GM23248 (cell line): ENCODE results near the gene C1QTNF1. TPM values are rescaled to one million over a fixed set of nuclear protein-coding genes. Genes with fewer than 3 reads are reported as not detected.

ENCODE experiments used
- DNase-seq: peaks from one replicate; pipeline ENCODE4 v3.0.0-alpha.2; 2015
- H2AFZ ChIP-seq: fragments of 200-600 bp; sonication (generic); 2 replicates; pipeline ENCODE4 v1.6.1; 2016; ENCODE audit warnings: antibody characterized with exemption
- H3F3A ChIP-seq: fragments of 200-600 bp; sonication (generic); 2 replicates; pipeline ENCODE4 v1.6.1; 2016; ENCODE audit warnings: mild to moderate bottlenecking, antibody characterized with exemption, mixed run types; ENCODE audit not compliant: insufficient read depth
- H3K27ac ChIP-seq: fragments of 200-600 bp; sonication (generic); 2 replicates; pipeline ENCODE4 v1.5.1; 2016; ENCODE audit warnings: mild to moderate bottlenecking
- H3K27me3 ChIP-seq: fragments of 200-600 bp; sonication (generic); replicated peaks from 2 replicates; pipeline ENCODE4 v1.6.1; 2016; ENCODE audit warnings: mild to moderate bottlenecking; ENCODE audit not compliant: insufficient read depth
- H3K36me3 ChIP-seq: fragments of 200-600 bp; sonication (generic); 2 replicates; pipeline ENCODE4 v1.6.1; 2016; ENCODE audit warnings: low read depth, mild to moderate bottlenecking
- H3K4me1 ChIP-seq: fragments of 200-600 bp; sonication (generic); 2 replicates; pipeline ENCODE4 v1.6.1; 2016; ENCODE audit warnings: mild to moderate bottlenecking; ENCODE audit not compliant: insufficient read depth
- H3K4me2 ChIP-seq: fragments of 200-600 bp; sonication (generic); one replicate; pipeline ENCODE4 v1.6.1; 2016; ENCODE audit warnings: mild to moderate bottlenecking; ENCODE audit not compliant: unreplicated experiment
- H3K4me3 ChIP-seq: fragments of 200-600 bp; sonication (generic); 2 replicates; pipeline ENCODE4 v1.5.1; 2016; ENCODE audit warnings: mild to moderate bottlenecking
- H3K79me2 ChIP-seq: fragments of 200-600 bp; sonication (generic); 2 replicates; pipeline ENCODE4 v1.6.1; 2016; ENCODE audit warnings: mild to moderate bottlenecking; ENCODE audit not compliant: insufficient read depth
- H3K9ac ChIP-seq: fragments of 200-600 bp; sonication (generic); 2 replicates; pipeline ENCODE4 v1.6.1; 2016; ENCODE audit warnings: mild to moderate bottlenecking
- H3K9me2 ChIP-seq: fragments of 200-600 bp; sonication (generic); 2 replicates; pipeline ENCODE4 v1.6.1; 2016; ENCODE audit warnings: mixed run types, mild to moderate bottlenecking, moderate library complexity; ENCODE audit not compliant: insufficient read depth
- H3K9me3 ChIP-seq: fragments of 200-600 bp; sonication (generic); one replicate; pipeline ENCODE4 v1.6.1; 2017; ENCODE audit warnings: low read depth
- H4K20me1 ChIP-seq: fragments of 200-600 bp; sonication (generic); 2 replicates; pipeline ENCODE4 v1.6.0; 2016; ENCODE audit not compliant: insufficient read depth
- EZH2 ChIP-seq: fragments of 200-600 bp; sonication (generic); IDR thresholded peaks from 2 replicates; pipeline ENCODE4 v1.6.1; 2018; ENCODE audit warnings: antibody characterized with exemption, mild to moderate bottlenecking; ENCODE audit not compliant: insufficient read depth, poor library complexity, severe bottlenecking
- EZH2phosphoT487 ChIP-seq: fragments of 200-600 bp; sonication (generic); IDR thresholded peaks from 2 replicates; pipeline ENCODE4 v1.6.1; 2018; ENCODE audit warnings: antibody characterized with exemption, moderate library complexity, mild to moderate bottlenecking, low read depth; ENCODE audit not compliant: insufficient read depth
- WGBS, 2 experiments: methylation state at CpG; one replicate each; pipeline ENCODE4 v1.1.6; 2015 to 2017; ENCODE audit warnings: low lambda C conversion rate in 2 of 2, low coverage in 1 of 2; ENCODE audit errors: missing lambda C conversion rate in 2 of 2; 5-methylcytosine and 5-hydroxymethylcytosine counted together
- in situ Hi-C: fragments of 300-500 bp; cut with MboI; formaldehyde crosslinking; loops from 2 replicates; pipeline ENCODE4 v1.15.0; 2020
- polyA plus RNA-seq: library from polyadenylated mRNA; unstranded; fragments of >200 nt; fragmentation: Nextera tagmentation; extraction: Ambion mirVana; gene quantifications from 2 replicates; pipeline ENCODE4 v1.2.1, GENCODE V29; 2016
- total RNA-seq: library from RNA; depleted of rRNA; stranded (reverse); fragments of >200 nt; shearing (Covaris generic); gene quantifications from 2 replicates; pipeline ENCODE4 v1.2.3, GENCODE V29; 2014

Gene C1QTNF1
- total and polyA plus RNA-seq, 2 experiments from 2014 or later = 6.1 to 12.2 TPM

GRCh38 chr17:79050551-79050950 lies 26.6 kb downstream of the C1QTNF1 start:
- peaks cover 5% of the 10 kb centered on the region for H3K9me3 ChIP-seq
- no peak overlapping the region for H3K9ac ChIP-seq
- H3K4me3 ChIP-seq = no peak overlapping the region
- no peaks in the 10 kb centered on the region for H3K27me3 ChIP-seq
- H3K27ac ChIP-seq = no peak overlapping the region
- DNase-seq = no peak
- no peaks in the 10 kb centered on the region for H3K79me2 ChIP-seq
- H3K9me2 ChIP-seq = no peaks in the 10 kb centered on the region
- H3F3A ChIP-seq = peaks cover 9% of the 10 kb centered on the region; the same call in 1 of the 2 replicates
- no peaks in the 10 kb centered on the region for H3K36me3 ChIP-seq
- TF ChIP-seq EZH2 (no peak), EZH2phosphoT487 (no peak)
- WGBS, 2 experiments = 85 to 90% methylated on average over 6 of the region's 6 CpGs
- no peak overlapping the region for H2AFZ ChIP-seq
- H3K4me2 ChIP-seq = no peak overlapping the region
- no peaks in the 10 kb centered on the region for H3K4me1 ChIP-seq
- in situ Hi-C loops = no loop called here
- H4K20me1 ChIP-seq = no peaks in the 10 kb centered on the region

- H3K9ac ChIP-seq = no peak overlapping the region
- H3K27me3 ChIP-seq = no peaks in the 10 kb centered on the region
- no peak overlapping the region for H3K4me3 ChIP-seq
- H3F3A ChIP-seq = peaks cover 9% of the 10 kb centered on the region; the same call in 1 of the 2 replicates
- H3K9me3 ChIP-seq = peaks cover 5% of the 10 kb centered on the region
- 69 to 70% methylated on average over 6 of the region's 6 CpGs for WGBS, 2 experiments
- no peak overlapping the region for H2AFZ ChIP-seq
- H3K27ac ChIP-seq = no peak overlapping the region
- no peaks in the 10 kb centered on the region for H3K79me2 ChIP-seq
- no peak overlapping the region for H3K4me2 ChIP-seq
- no peaks in the 10 kb centered on the region for H4K20me1 ChIP-seq
- in situ Hi-C loops = no loop called here
- no peaks in the 10 kb centered on the region for H3K9me2 ChIP-seq
- H3K4me1 ChIP-seq = no peaks in the 10 kb centered on the region
- no peaks in the 10 kb centered on the region for H3K36me3 ChIP-seq
- DNase-seq = peak; percentile 45
- no peak for TF ChIP-seq EZH2phosphoT487
- TF ChIP-seq EZH2 = no peak
These were observed 27.3 kb downstream of the C1QTNF1 start for GRCh38 chr17:79051306-79051705.

- DNase-seq = no peak
- H3K27ac ChIP-seq = no peak overlapping the region
- WGBS, 2 experiments = 39 to 57% methylated on average over 1 of the region's 1 CpG
- no peak overlapping the region for H3K4me2 ChIP-seq
- no peak overlapping the region for H2AFZ ChIP-seq
- peaks cover 9% of the 10 kb centered on the region; the same call in 1 of the 2 replicates for H3F3A ChIP-seq
- no peaks in the 10 kb centered on the region for H3K4me1 ChIP-seq
- H3K27me3 ChIP-seq = no peaks in the 10 kb centered on the region
- no peak for TF ChIP-seq EZH2
- TF ChIP-seq EZH2phosphoT487 = no peak
- no peak overlapping the region for H3K4me3 ChIP-seq
- peaks cover 5% of the 10 kb centered on the region for H3K9me3 ChIP-seq
- H3K79me2 ChIP-seq = no peaks in the 10 kb centered on the region
- H4K20me1 ChIP-seq = no peaks in the 10 kb centered on the region
- H3K9ac ChIP-seq = no peak overlapping the region
- in situ Hi-C loops = no loop called here
- no peaks in the 10 kb centered on the region for H3K36me3 ChIP-seq
- H3K9me2 ChIP-seq = no peaks in the 10 kb centered on the region
These were observed 28.2 kb downstream of the C1QTNF1 start for GRCh38 chr17:79052131-79052530.

- peak; percentile 56 for DNase-seq
- Histone ChIP-seq H3K79me2 (no peaks in the 10 kb centered on the region), H2AFZ (no peak overlapping the region), H3K9me3 (peaks cover 5% of the 10 kb centered on the region), H3K4me2 (peak overlapping the region; percentile 4), H3K9me2 (no peaks in the 10 kb centered on the region), H3K4me3 (no peak overlapping the region), H3K27me3 (no peaks in the 10 kb centered on the region), H3K4me1 (no peaks in the 10 kb centered on the region), H3K27ac (no peak overlapping the region), H4K20me1 (no peaks in the 10 kb centered on the region), H3K36me3 (no peaks in the 10 kb centered on the region), H3F3A (peaks cover 9% of the 10 kb centered on the region; the same call in 1 of the 2 replicates), H3K9ac (no peak overlapping the region)
- TF ChIP-seq EZH2phosphoT487 (no peak), EZH2 (no peak)
- 48 to 50% methylated on average over 2 of the region's 2 CpGs for WGBS, 2 experiments
- in situ Hi-C loops = no loop called here
These were observed 29.4 kb downstream of the C1QTNF1 start for GRCh38 chr17:79053251-79053925.
